ENCODE results near the gene NR1D1. TPM values are rescaled to one million over a fixed set of nuclear protein-coding genes. Genes with fewer than 3 reads are reported as not detected.

Gene NR1D1
- total and polyA plus RNA-seq, 3 donors from 2014 or later, result 9.8 to 23.6 (median 14.4) TPM

DNA sequence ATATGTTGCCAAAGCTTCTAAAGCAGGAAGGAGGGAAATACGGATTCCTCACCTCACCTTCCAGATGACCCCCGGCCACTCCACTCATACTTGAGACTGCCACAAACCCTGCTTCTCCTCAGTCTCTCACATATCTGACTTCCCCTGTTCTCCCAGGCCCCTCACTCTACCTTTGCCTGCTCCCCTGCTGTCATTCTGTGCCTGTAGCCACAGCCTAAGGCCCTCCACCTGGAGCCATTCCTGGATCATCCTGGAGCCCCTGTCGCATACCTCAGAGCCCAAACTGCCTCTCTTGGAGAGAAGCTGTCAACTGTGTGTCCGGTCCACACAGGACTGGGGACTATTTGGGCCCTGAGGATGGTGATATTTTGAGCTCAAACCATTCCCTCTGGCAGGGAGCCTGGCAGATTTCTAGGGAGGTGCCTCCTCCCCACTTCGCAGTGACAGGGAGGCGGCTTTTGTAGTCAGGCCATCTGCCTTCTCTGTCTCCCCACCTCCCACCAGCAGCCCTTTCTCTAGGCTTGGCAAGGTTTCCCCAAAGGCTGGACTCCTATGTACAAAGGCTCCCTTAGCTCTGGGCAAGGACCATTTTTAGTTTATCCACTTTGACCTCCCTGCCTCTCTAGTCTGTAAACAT lies 43.9 kb downstream of the NR1D1 start:
- Histone ChIP-seq H3K27me3 (no peaks in the 10 kb centered on the region), H3K9me3 (no peaks in the 10 kb centered on the region), H3K36me3 (ENCODE audit: low read depth, missing control alignments) (no peaks in the 10 kb centered on the region), H3K27ac (no peak overlapping the region), H3K4me1 (peaks cover 13% of the 10 kb centered on the region), H3K4me3 (no peak overlapping the region)
- no peak for DNase-seq
- TF ChIP-seq POLR2A (IDR thresholded peaks at IDR 0.05), result no peak
- TF ChIP-seq, protein P1, sequence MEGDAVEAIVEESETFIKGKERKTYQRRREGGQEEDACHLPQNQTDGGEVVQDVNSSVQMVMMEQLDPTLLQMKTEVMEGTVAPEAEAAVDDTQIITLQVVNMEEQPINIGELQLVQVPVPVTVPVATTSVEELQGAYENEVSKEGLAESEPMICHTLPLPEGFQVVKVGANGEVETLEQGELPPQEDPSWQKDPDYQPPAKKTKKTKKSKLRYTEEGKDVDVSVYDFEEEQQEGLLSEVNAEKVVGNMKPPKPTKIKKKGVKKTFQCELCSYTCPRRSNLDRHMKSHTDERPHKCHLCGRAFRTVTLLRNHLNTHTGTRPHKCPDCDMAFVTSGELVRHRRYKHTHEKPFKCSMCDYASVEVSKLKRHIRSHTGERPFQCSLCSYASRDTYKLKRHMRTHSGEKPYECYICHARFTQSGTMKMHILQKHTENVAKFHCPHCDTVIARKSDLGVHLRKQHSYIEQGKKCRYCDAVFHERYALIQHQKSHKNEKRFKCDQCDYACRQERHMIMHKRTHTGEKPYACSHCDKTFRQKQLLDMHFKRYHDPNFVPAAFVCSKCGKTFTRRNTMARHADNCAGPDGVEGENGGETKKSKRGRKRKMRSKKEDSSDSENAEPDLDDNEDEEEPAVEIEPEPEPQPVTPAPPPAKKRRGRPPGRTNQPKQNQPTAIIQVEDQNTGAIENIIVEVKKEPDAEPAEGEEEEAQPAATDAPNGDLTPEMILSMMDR (IDR thresholded peaks at IDR 0.05), result no peak
- WGBS, 2 donors, result 77 to 79% methylated on average over 6 of the region's 6 CpGs
- intact Hi-C loops (cut with DNase I; ENCODE audit: low total_unique reads), result no loop called here

Other genes with a start within 250 kb of the NR1D1 start
- 1 to 10 TPM; 1.9 to 3.8 TPM for gene IKZF3, start 236.3 kb downstream of the NR1D1 start, total RNA-seq
- 3.4 TPM for gene IKZF3, start 236.3 kb downstream of the NR1D1 start, polyA plus RNA-seq (ENCODE audit: insufficient read depth, low read depth, low replicate concordance)
- 10 to 100 TPM; 45.1 to 63.1 TPM for gene ZPBP2, start 232.4 kb downstream of the NR1D1 start, total RNA-seq
- gene ZPBP2, start 232.4 kb downstream of the NR1D1 start, polyA plus RNA-seq (ENCODE audit: insufficient read depth, low read depth, low replicate concordance), result 224 TPM
- gene GSDMB, start 182.0 kb downstream of the NR1D1 start, total RNA-seq, result 10 to 100 TPM; 14.2 to 21.7 TPM
- 7.8 TPM for gene GSDMB, start 182.0 kb downstream of the NR1D1 start, polyA plus RNA-seq (ENCODE audit: insufficient read depth, low read depth, low replicate concordance)
- 10 to 100 TPM; 79.0 to 99.7 TPM for gene ORMDL3, start 173.0 kb downstream of the NR1D1 start, total RNA-seq
- gene ORMDL3, start 173.0 kb downstream of the NR1D1 start, polyA plus RNA-seq (ENCODE audit: insufficient read depth, low read depth, low replicate concordance), result 77.6 TPM
- under 1 TPM in 1 of 2 donors, not detected in 1; 0.47 TPM for gene LRRC3C, start 172.9 kb downstream of the NR1D1 start, total RNA-seq
- 0.78 TPM for gene LRRC3C, start 172.9 kb downstream of the NR1D1 start, polyA plus RNA-seq (ENCODE audit: insufficient read depth, low read depth, low replicate concordance)
- under 1 TPM in 1 of 2 donors, not detected in 1; 0.37 TPM for gene GSDMA, start 137.6 kb downstream of the NR1D1 start, total RNA-seq
- 0.34 TPM for gene GSDMA, start 137.6 kb downstream of the NR1D1 start, polyA plus RNA-seq (ENCODE audit: insufficient read depth, low read depth, low replicate concordance)
- gene PSMD3, start 119.8 kb downstream of the NR1D1 start, total RNA-seq, result 100 to 1,000 TPM; 112 to 129 TPM
- 128 TPM for gene PSMD3, start 119.8 kb downstream of the NR1D1 start, polyA plus RNA-seq (ENCODE audit: insufficient read depth, low read depth, low replicate concordance)
- gene CSF3, start 85.1 kb downstream of the NR1D1 start, total RNA-seq, result 1 to 10 TPM; 2.4 to 3.6 TPM
- gene CSF3, start 85.1 kb downstream of the NR1D1 start, polyA plus RNA-seq (ENCODE audit: insufficient read depth, low read depth, low replicate concordance), result 0.80 TPM
- 100 to 1,000 TPM; 151 to 172 TPM for gene MED24, start 46.2 kb downstream of the NR1D1 start, total RNA-seq
- gene MED24, start 46.2 kb downstream of the NR1D1 start, polyA plus RNA-seq (ENCODE audit: insufficient read depth, low read depth, low replicate concordance), result 127 TPM
- 10 to 100 TPM; 44.9 to 51.7 TPM for gene THRA, start 37.6 kb downstream of the NR1D1 start, total RNA-seq
- 41.2 TPM for gene THRA, start 37.6 kb downstream of the NR1D1 start, polyA plus RNA-seq (ENCODE audit: insufficient read depth, low read depth, low replicate concordance)
- 100 to 1,000 TPM; 129 to 161 TPM for gene MSL1, start 21.4 kb upstream of the NR1D1 start, total RNA-seq
- 157 TPM for gene MSL1, start 21.4 kb upstream of the NR1D1 start, polyA plus RNA-seq (ENCODE audit: insufficient read depth, low read depth, low replicate concordance)
- gene CASC3, start 39.9 kb upstream of the NR1D1 start, total RNA-seq, result 100 to 1,000 TPM; 123 to 132 TPM
- 143 TPM for gene CASC3, start 39.9 kb upstream of the NR1D1 start, polyA plus RNA-seq (ENCODE audit: insufficient read depth, low read depth, low replicate concordance)
- gene RAPGEFL1, start 76.9 kb upstream of the NR1D1 start, total RNA-seq, result 10 to 100 TPM; 22.3 to 23.9 TPM
- gene RAPGEFL1, start 76.9 kb upstream of the NR1D1 start, polyA plus RNA-seq (ENCODE audit: insufficient read depth, low read depth, low replicate concordance), result 13.6 TPM
- 10 to 100 TPM; 16.4 to 20.1 TPM for gene WIPF2, start 118.7 kb upstream of the NR1D1 start, total RNA-seq
- gene WIPF2, start 118.7 kb upstream of the NR1D1 start, polyA plus RNA-seq (ENCODE audit: insufficient read depth, low read depth, low replicate concordance), result 21.1 TPM
- 10 to 100 TPM; 12.4 to 22.8 TPM for gene CDC6, start 187.3 kb upstream of the NR1D1 start, total RNA-seq
- gene CDC6, start 187.3 kb upstream of the NR1D1 start, polyA plus RNA-seq (ENCODE audit: insufficient read depth, low read depth, low replicate concordance), result 14.7 TPM
- gene RARA, start 208.6 kb upstream of the NR1D1 start, total RNA-seq, result 10 to 100 TPM; 65.5 to 66.0 TPM
- 49.8 TPM for gene RARA, start 208.6 kb upstream of the NR1D1 start, polyA plus RNA-seq (ENCODE audit: insufficient read depth, low read depth, low replicate concordance)

Data from testis (tissue), 3 donors.